GM15510 (cell line): ENCODE results near the gene EPB42.

ENCODE experiments used
- POLR2A ChIP-seq: IDR thresholded peaks from 3 replicates; pipeline ENCODE4 v1.6.1; 2011; ENCODE audit warnings: borderline replicate concordance; ENCODE audit not compliant: insufficient read length; ENCODE audit errors: extremely low read depth

Gene EPB42

GRCh38 chr15:43249699-43250203 is 28.9 kb upstream of the EPB42 start:
- TF ChIP-seq POLR2A = no peak

- TF ChIP-seq POLR2A = no peak
These were observed 28.4 kb upstream of the EPB42 start for GRCh38 chr15:43249236-43249635.

GRCh38 chr15:43246261-43246774 is 25.5 kb upstream of the EPB42 start:
- TF ChIP-seq POLR2A = no peak

DNA sequence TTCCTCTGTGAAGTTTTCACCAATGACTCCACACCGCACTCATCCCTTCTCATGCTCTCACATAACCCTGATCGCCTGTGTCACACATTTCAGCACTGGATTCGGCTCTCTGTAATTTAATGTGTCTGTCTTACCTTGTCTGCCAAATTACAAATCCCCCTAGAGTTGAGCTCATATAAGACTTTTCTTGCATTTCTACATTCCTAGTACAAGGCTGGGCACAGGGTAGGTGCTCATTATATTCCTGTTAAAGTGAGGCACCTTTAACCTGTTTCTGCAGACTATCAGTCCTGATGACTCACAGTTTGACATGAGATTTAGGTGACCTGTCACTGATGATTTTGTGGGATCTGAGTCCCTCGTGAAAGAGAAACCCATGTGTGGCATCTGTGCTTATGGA is 23.3 kb upstream of the EPB42 start:
- TF ChIP-seq POLR2A = no peak

DNA sequence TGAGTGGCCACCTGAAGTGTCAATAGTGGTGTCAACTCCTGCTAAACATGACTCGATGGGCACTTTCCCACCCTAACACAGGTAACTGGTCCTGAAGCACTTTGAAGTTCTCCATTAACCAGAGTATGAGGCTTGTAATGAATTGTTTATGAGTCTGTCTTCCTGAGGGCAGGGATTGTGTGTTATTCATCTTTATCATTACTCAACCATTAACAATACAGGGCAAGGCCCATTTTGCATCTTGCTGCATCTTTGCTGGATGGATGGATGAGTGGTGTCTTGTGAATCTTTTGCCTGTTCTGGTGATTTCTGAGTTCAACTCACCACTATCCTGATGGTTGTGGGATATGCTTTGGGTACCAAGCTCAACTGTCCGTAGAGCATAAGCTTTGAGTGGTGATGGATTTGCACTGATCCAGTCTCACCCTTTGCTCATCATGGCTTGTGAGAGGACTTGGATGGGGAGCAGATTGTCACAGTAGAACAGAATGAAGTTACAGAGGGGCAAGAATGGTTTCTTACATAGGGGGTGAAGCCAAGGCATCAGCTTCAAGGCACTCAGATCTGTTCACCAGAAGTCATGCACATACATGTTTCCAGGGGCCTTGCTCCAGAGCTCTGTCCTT is 22.3 kb upstream of the EPB42 start:
- TF ChIP-seq POLR2A = no peak

DNA sequence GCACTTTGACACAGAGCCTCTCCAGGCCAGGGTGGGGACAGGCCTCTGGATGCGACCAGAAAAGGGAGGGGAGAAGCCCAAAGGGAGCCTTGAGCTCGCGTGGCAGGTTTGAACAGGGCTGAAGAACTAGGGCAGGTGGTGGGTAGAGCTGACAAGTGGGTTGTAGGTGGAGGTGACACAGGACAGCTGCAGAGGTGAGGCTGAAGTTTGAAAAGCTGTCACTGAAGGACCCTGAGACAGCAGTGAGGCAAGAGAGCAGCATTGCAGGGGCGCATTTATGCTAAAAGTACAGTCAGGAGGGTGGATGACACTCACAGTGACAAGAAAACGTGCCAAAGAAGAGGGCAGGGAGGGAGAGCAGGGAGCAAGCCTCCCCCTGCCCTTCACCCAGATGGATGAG is 21.8 kb upstream of the EPB42 start:
- no peak for TF ChIP-seq POLR2A

DNA sequence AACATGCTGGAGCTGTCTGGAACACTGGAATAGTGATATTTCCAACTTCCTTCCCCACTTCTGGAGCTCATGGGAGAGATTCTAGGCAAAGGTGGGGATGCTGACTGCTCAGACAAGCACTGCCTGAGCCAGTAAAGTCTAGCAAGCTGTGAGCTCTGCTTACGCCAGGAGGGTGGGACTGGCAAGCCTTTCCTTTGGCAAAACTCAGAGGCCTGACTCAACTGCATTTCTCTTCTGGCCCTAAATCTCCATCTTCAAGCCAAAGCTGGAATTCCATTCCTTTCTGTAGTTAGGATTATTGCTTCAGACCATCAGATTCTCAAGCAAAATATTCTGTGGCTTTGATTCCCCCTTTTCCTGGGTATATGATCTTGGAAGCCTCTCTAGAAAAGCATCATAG is 20.3 kb upstream of the EPB42 start:
- TF ChIP-seq POLR2A = no peak

- TF ChIP-seq POLR2A = no peak
These were observed 19.1 kb upstream of the EPB42 start for GRCh38 chr15:43239732-43240491.

- no peak for TF ChIP-seq POLR2A
These were observed 17.9 kb upstream of the EPB42 start for GRCh38 chr15:43238671-43239131.

GRCh38 chr15:43237842-43238470 is 17.1 kb upstream of the EPB42 start:
- TF ChIP-seq POLR2A = no peak

DNA sequence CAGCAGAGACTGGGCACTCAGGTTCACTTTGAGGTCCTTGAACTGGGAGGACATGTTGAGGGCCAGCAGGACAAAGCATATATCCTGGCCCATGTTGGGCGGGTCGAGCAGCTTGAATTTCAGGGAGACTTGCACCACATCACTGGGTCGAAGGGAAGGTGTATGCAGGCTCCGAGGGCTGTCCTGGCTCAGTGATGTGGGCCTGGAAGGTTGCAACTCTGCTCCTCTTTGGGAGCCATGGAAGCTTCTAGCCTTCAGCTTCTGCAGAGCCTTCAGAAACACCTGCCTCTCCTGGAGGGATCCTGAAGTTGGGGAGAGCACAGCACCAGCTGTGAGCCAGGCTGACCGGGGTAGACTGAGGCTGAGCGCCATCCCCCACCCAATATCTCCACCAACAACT is 14.7 kb upstream of the EPB42 start:
- TF ChIP-seq POLR2A = no peak

- no peak for TF ChIP-seq POLR2A
These were observed 11.6 kb upstream of the EPB42 start for GRCh38 chr15:43232289-43232874.

GRCh38 chr15:43230640-43231115 is 9.9 kb upstream of the EPB42 start:
- TF ChIP-seq POLR2A = no peak

DNA sequence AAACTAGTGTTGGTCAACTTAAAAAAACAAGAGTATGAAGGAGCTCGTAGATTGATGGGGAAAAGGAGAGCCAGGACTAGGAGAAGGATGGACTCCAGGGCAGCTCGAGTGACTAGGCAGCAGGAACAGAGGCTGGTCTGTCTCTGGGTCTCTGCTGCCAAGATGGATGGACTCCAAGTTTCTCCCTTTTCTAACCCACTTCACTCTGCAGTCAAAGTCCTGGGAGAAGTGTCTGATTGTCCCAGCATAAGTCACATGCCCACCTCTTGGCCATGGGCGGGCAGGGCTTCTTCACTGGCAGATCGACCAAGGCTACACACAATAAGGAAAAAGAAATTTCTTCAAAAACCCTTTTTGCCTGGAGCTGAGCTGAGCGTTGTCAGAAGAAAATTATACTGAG is 9.2 kb upstream of the EPB42 start:
- no peak for TF ChIP-seq POLR2A

DNA sequence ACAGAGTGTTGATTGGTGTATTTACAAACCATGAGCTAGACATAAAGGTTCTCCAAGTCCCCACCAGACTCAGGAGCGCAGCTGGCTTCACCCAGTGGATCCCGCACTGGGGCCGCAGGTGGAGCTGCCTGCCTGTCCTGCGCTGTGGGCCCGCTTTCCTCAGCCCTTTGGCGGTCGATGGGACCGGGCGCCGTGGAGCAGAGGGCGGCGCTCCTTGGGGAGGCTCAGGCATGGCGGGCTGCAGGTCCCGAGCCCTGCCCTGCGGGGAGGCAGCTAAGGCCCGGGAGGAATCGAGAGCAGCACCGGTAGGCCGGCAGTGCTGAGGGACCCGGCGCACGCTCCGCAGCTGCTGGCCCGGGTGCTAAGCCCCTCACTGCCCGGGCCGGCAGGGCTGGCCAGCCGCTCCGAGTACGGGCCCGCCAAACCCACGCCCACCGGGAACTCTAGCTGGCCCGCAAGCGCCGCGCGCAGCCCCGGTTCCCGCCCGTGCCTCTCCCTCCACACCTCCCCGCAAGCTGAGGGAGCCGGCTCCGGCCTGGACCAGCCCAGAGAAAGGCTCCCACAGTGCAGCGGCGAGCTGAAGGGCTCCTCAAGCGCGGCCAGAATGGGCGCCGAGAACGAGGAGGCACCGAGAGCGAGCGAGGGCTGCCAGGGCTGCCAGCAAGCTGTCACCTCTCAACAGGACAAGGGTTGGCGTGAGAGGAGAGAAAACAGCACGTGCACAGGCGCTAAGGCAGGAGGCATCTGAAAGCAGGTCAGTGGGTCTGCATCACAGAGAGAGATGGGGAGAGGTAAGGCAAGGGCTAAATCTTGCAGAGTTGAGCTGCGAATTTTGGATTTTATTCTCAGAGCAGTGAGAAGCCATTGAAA is 5.9 kb upstream of the EPB42 start:
- no peak for TF ChIP-seq POLR2A
